HG03103 (cell line): ENCODE data around the gene TMEM253.

Experiments used
- ATAC-seq: cut with Tn5 transposase; IDR thresholded peaks from one replicate; pipeline ENCODE4 v1.9.1; 2021; ENCODE audit warnings: low read depth; ENCODE audit not compliant: unreplicated experiment

Gene TMEM253

GRCh38 chr14:21149641-21150367 is 48.9 kb downstream of the TMEM253 start:
- ATAC-seq: no peak
